Keratinocyte (primary cell): Measurements from ENCODE around the gene PPP1R18. TPM values are rescaled to one million over a fixed set of nuclear protein-coding genes. Genes with fewer than 3 reads are reported as not detected.

ENCODE experiments used
- DNase-seq: peaks from one replicate; pipeline ENCODE4 v3.0.0-alpha.2; 2011; ENCODE audit warnings: low read depth, missing footprints, low spot score
- FAIRE-seq: peaks from 2 replicates; lab custom pipeline; 2011; peaks lifted over from hg19 to GRCh38; lab: Jason Lieb, UNC
- H2AFZ ChIP-seq: 2 replicates; pipeline ENCODE4 v1.6.0; 2012; ENCODE audit warnings: low read length, control low read depth, inconsistent platforms; ENCODE audit not compliant: control insufficient read depth
- H3K27ac ChIP-seq: 2 replicates; pipeline ENCODE4 v1.5.1; 2011; ENCODE audit warnings: low read length; ENCODE audit not compliant: control insufficient read depth, insufficient read depth
- H3K27me3 ChIP-seq: 3 replicates; pipeline ENCODE4 v1.6.0; 2011; ENCODE audit warnings: low read length; ENCODE audit not compliant: control insufficient read depth, insufficient read depth; ENCODE audit errors: extremely low read depth
- H3K36me3 ChIP-seq, 2 experiments: 2 replicates in 1 of 2; 3 replicates in 1 of 2; pipeline ENCODE4 v1.5.1; 2011; ENCODE audit warnings: low read length in 2 of 2, mild to moderate bottlenecking in 1 of 2; ENCODE audit not compliant: control insufficient read depth in 2 of 2, insufficient read depth in 2 of 2; ENCODE audit errors: extremely low read depth in 1 of 2
- H3K4me1 ChIP-seq: 3 replicates; pipeline ENCODE4 v1.5.1; 2011; ENCODE audit warnings: low read length; ENCODE audit not compliant: control insufficient read depth, insufficient read depth; ENCODE audit errors: extremely low read depth
- H3K4me2 ChIP-seq: 3 replicates; pipeline ENCODE4 v1.6.0; 2011; ENCODE audit warnings: low read depth, low read length; ENCODE audit not compliant: control insufficient read depth, insufficient read depth; ENCODE audit errors: extremely low read depth
- H3K4me3 ChIP-seq, 3 experiments: fragments of 200-600 bp in 1 of 3; sonication (generic) in 1 of 3; 2 replicates in 2 of 3; 3 replicates in 1 of 3; pipeline ENCODE4 v1.5.1; 2011 to 2016; ENCODE audit warnings: low read length in 3 of 3, mild to moderate bottlenecking in 3 of 3, control low read depth in 2 of 3, inconsistent platforms in 1 of 3, low read depth in 1 of 3, mixed read lengths in 1 of 3, mixed run types in 1 of 3, moderate library complexity in 1 of 3; ENCODE audit not compliant: control insufficient read depth in 2 of 3, insufficient read depth in 2 of 3; ENCODE audit errors: extremely low read depth in 1 of 3
- H3K79me2 ChIP-seq: 2 replicates; pipeline ENCODE4 v1.6.0; 2012; ENCODE audit warnings: low read length; ENCODE audit not compliant: control insufficient read depth, insufficient read depth
- H3K9ac ChIP-seq: 3 replicates; pipeline ENCODE4 v1.6.0; 2011; ENCODE audit warnings: low read length; ENCODE audit not compliant: control insufficient read depth, insufficient read depth; ENCODE audit errors: extremely low read depth
- H3K9me1 ChIP-seq: 3 replicates; pipeline ENCODE4 v1.6.0; 2011; ENCODE audit warnings: low read length; ENCODE audit not compliant: control insufficient read depth, insufficient read depth; ENCODE audit errors: extremely low read depth
- H3K9me3 ChIP-seq: 2 replicates; pipeline ENCODE4 v1.5.1; 2012; ENCODE audit warnings: low read depth, low read length; ENCODE audit not compliant: control insufficient read depth
- H4K20me1 ChIP-seq: 3 replicates; pipeline ENCODE4 v1.6.0; 2011; ENCODE audit warnings: low read length; ENCODE audit not compliant: control insufficient read depth, insufficient read depth; ENCODE audit errors: extremely low read depth
- EZH2 ChIP-seq: IDR thresholded peaks from one replicate; pipeline ENCODE4 v1.6.1; 2012; ENCODE audit warnings: inconsistent platforms, mild to moderate bottlenecking, low read length, moderate library complexity
- dilution Hi-C: fragments of 300-500 bp; cut with MboI; formaldehyde crosslinking; loops from one replicate; pipeline ENCODE4 v1.7.0; 2020; ENCODE audit warnings: low sequenced_read_pairs; ENCODE audit not compliant: extremely low pct_ligation_motif_present
- polyA plus RNA-seq, 5 experiments: library from polyadenylated mRNA; depleted of rRNA in 3 of 5; stranded (reverse) in 3 of 5; stranded (forward) in 1 of 5; unstranded in 1 of 5; fragments of >200 nt; gene quantifications; 1 replicate in 1 of 5; 2 replicates in 3 of 5; 3 replicates in 1 of 5; pipeline versions ENCODE4 v1.2.1 to v1.2.3, GENCODE V29; 2011 to 2012; ENCODE audit warnings: missing spikeins in 2 of 5, low read depth in 1 of 5, low replicate concordance in 1 of 5
- TF ChIP-seq, protein P1 (sequence below), 3 experiments: IDR thresholded peaks in 1 of 3; conservative IDR thresholded peaks in 1 of 3; optimal IDR thresholded peaks in 1 of 3; 2 replicates in 2 of 3; 3 replicates in 1 of 3; pipeline versions ENCODE3 to v1.5.1; 2011; ENCODE audit warnings: low read length in 3 of 3, mild to moderate bottlenecking in 3 of 3, moderate library complexity in 2 of 3, control low read depth in 1 of 3, inconsistent platforms in 1 of 3; ENCODE audit not compliant: insufficient read depth in 2 of 3; ENCODE audit errors: extremely low read depth in 1 of 3

The PPP1R18 gene
- polyA plus RNA-seq, 1 donor (not counting 4 experiments of a cell fraction or from before 2014, with no cell fraction given): 88.9 TPM

DNA sequence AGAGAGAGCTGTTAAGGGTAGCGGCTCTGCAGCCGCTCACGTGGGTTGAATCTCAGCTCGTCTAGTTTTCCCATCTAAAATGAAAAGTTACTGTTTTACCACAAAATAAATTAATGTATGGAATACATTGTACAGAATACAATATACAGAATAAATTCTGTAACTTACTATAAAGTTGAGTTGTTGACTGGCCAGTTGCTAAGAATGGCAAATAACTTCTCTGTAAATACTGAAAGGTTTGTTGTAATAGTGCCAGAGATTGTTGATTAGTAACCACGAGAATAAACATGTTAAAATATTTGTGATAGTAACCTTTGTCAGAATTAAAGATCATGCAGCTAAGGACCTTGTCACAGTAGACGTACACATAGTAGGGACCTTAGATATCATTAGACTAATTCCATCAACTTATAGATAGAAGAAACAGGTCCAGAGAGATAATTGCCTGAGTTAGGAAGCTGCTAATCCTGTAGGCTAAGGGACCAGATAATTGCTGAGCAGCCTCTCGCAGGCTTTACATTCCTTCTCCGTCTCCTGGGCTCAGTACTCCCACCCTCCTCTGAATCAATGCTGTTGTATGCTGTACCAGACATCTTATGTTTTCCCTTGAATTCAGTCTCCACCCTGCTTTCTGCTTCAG, 4.9 kb upstream of the PPP1R18 start:
- Histone ChIP-seq H3K9me3 (no peaks in the 10 kb centered on the region), H3K4me2 (peak overlapping the region; percentile 75), H3K4me1 (peaks cover 40% of the 10 kb centered on the region), H3K79me2 (peaks cover 28% of the 10 kb centered on the region), H3K27ac (peak overlapping the region; percentile 72), H3K36me3 (peaks cover 0 to 5% of the 10 kb centered on the region in 2 experiments), H3K27me3 (no peaks in the 10 kb centered on the region), H2AFZ (peak overlapping the region; percentile 45), H3K4me3 (peak overlapping the region in 2 of 3 experiments; percentile 2 to 9), H3K9me1 (no peaks in the 10 kb centered on the region), H4K20me1 (no peaks in the 10 kb centered on the region), H3K9ac (peak overlapping the region; percentile 29)
- DNase-seq (no peak), FAIRE-seq (no peak)
- TF ChIP-seq EZH2: no peak
- TF ChIP-seq, protein P1, sequence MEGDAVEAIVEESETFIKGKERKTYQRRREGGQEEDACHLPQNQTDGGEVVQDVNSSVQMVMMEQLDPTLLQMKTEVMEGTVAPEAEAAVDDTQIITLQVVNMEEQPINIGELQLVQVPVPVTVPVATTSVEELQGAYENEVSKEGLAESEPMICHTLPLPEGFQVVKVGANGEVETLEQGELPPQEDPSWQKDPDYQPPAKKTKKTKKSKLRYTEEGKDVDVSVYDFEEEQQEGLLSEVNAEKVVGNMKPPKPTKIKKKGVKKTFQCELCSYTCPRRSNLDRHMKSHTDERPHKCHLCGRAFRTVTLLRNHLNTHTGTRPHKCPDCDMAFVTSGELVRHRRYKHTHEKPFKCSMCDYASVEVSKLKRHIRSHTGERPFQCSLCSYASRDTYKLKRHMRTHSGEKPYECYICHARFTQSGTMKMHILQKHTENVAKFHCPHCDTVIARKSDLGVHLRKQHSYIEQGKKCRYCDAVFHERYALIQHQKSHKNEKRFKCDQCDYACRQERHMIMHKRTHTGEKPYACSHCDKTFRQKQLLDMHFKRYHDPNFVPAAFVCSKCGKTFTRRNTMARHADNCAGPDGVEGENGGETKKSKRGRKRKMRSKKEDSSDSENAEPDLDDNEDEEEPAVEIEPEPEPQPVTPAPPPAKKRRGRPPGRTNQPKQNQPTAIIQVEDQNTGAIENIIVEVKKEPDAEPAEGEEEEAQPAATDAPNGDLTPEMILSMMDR (optimal IDR thresholded peaks at IDR 0.05 in 1 of 3, IDR thresholded peaks at IDR 0.05 in 1 of 3, conservative IDR thresholded peaks at IDR 0.05 in 1 of 3; ENCODE audit: extremely low read depth in 1 of 3, insufficient read depth in 2 of 3, low read length in 3 of 3): no peak
- dilution Hi-C loops: no loop called here

DNA sequence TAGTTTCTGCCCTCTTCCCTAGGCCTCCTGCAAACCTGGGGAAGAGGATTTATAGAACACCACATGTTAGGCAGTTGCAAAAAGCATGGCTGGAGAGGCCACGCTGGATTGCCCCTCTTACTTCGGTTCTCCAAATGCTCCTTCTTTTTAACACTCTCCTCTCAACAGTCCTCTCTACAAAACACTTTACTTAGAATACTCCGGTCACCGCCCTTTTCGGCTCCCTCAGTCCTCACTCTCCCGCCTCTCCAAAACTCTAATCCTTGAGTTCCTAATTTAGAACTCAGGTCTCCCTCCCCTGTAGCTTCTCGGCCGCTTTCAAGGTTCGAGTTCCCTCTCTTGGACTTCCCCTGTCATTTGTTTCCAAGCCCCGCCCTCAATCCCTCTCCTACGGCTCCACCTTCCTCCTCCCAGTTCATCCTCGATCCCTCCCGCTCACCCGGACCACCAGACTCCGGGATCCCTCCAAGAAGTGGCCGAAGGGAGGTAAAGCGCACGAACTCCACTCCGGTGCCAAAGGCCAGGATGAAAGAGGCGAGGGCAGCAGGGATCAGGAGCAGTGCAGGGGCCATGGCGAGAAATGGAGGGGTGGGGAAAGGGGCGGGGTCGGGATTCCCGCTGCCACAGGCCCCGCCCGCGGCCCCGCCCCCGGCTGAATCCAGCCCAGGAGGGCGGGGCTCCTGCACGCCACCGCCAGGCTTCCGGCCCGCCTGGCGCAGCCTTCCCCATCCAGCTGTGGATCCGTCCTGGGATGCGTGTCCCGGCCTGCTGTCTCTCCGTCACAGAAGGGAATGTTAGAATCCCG, 4.2 kb upstream of the PPP1R18 start, which contains the start of gene NRM:
Gene NRM, minus strand, starts transcription at position 582 of the 805 bp plus-strand sequence. Its CDS starts 10 bp downstream, at position 572.
- dilution Hi-C loops: no loop called here
- no peak for DNase-seq
- H4K20me1 ChIP-seq: no peaks in the 10 kb centered on the region
- no peaks in the 10 kb centered on the region for H3K27me3 ChIP-seq
- H3K36me3 ChIP-seq: peaks cover 0 to 5% of the 10 kb centered on the region in 2 experiments
- peak within 1 kb of the TSS; percentile 98 for H3K4me2 ChIP-seq
- peak within 1 kb of the TSS; percentile 45 to 93 (median 91) for H3K4me3 ChIP-seq
- H3K9me3 ChIP-seq: no peaks in the 10 kb centered on the region
- no peak for TF ChIP-seq EZH2
- TF ChIP-seq, protein P1 (optimal IDR thresholded peaks at IDR 0.05 in 1 of 3, IDR thresholded peaks at IDR 0.05 in 1 of 3, conservative IDR thresholded peaks at IDR 0.05 in 1 of 3; ENCODE audit: extremely low read depth in 1 of 3, insufficient read depth in 2 of 3, low read length in 3 of 3): no peak
- H3K9ac ChIP-seq: peak within 1 kb of the TSS; percentile 85
- H3K27ac ChIP-seq: peak within 1 kb of the TSS; percentile 72
- peak; percentile 48 for FAIRE-seq
- peak within 1 kb of the TSS; percentile 100 for H2AFZ ChIP-seq
- H3K79me2 ChIP-seq: peaks cover 36% of the 10 kb centered on the region
- H3K9me1 ChIP-seq: no peaks in the 10 kb centered on the region
- peaks cover 40% of the 10 kb centered on the region for H3K4me1 ChIP-seq
